ENCODE results near the gene KRT7.

KRT7 gene

DNA sequence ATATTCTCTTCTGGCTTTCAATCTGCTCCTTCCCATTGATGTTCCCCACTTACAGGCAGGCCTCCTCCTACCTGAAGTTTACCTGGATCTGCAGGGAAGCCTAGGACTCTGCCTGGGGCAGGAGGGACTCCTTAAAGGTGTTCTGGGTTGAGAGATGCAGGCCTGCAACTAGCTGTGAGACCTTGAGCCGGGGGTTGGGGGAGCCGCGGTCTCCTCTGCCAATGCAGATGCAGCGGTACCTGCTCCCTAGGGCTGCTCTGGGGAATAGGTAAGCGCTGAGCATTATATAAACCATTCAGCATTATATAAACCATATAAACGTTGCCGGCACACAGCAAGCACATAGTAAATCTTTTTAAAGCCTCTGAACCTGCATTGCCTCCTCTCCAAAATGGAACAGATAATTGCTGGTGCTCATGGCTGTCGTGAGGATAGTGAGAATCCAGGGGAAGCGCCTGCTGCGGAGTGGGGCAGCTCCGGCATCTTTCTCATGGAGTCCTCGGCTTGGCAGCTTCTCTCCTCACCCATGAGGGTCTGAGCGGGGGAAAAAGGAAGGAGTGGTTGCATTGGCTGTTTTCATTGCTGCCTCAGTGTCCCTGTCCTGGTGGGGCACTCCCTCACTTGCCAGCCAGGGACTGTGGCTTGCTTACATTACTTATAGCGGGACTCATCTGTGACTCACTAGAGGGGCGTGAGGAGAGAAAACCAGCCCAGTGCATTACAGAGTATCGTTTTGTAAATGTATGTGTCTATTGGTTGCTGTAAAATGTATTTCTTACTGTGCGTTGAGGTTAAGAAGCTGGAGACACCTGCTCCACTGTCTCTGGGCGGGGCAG is 28.7 kb upstream of the KRT7 start:
- TF ChIP-seq CTCF (IDR thresholded peaks at IDR 0.05; ENCODE audit: control insufficient read depth, extremely low read depth, insufficient read depth): no peak
- H3K4me3 ChIP-seq (ENCODE audit: low read depth, low read length): no peak overlapping the region
- DNase-seq (ENCODE audit: low read depth): no peak

- no peak for TF ChIP-seq CTCF (IDR thresholded peaks at IDR 0.05; ENCODE audit: control insufficient read depth, extremely low read depth, insufficient read depth)
- no peak overlapping the region for H3K4me3 ChIP-seq (ENCODE audit: low read depth, low read length)
- no peak for DNase-seq (ENCODE audit: low read depth)
These were observed 28.0 kb upstream of the KRT7 start for GRCh38 chr12:52204931-52205505.

- DNase-seq (ENCODE audit: low read depth): no peak
- no peak overlapping the region for H3K4me3 ChIP-seq (ENCODE audit: low read depth, low read length)
- TF ChIP-seq CTCF (IDR thresholded peaks at IDR 0.05; ENCODE audit: control insufficient read depth, extremely low read depth, insufficient read depth): no peak
These were observed 27.3 kb upstream of the KRT7 start for GRCh38 chr12:52205612-52206303.

DNA sequence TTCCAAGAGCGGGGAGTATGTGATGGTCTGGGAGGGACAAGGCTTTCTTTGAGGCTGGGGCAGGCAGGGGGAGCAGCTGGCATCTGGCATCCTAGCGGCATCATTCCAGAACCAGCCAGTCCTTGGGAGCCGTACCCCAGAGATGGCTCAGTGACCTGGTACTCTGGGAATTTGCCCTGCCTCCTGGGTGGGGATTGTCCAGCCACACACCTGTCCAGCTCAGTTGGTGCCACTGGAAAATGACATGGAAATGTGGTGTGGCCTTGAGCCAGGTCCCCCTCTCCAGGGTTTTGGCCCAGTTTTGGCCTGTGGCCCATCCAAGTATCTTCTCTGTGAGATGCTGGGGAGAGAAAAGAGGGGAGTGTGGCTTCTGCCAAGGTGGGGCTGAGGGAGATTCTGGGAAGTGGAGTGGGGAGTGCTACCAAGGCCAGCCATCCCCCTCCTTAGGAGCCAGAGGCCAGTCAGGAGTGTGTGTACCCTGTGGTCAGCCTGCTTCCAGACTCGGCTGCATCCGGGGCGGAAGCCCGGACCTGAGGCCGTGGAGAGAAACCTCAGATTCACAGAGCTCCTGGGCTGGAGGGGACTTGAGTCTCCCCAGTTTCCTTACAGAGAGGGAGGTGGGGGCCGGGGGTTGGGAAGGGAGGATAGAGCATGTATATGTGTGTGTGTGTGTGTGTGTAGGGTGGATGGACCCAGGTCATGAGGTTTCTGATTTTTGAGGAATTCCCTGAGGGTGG is 26.6 kb upstream of the KRT7 start:
- DNase-seq (ENCODE audit: low read depth): no peak
- H3K4me3 ChIP-seq (ENCODE audit: low read depth, low read length): no peak overlapping the region
- no peak for TF ChIP-seq CTCF (IDR thresholded peaks at IDR 0.05; ENCODE audit: control insufficient read depth, extremely low read depth, insufficient read depth)

DNA sequence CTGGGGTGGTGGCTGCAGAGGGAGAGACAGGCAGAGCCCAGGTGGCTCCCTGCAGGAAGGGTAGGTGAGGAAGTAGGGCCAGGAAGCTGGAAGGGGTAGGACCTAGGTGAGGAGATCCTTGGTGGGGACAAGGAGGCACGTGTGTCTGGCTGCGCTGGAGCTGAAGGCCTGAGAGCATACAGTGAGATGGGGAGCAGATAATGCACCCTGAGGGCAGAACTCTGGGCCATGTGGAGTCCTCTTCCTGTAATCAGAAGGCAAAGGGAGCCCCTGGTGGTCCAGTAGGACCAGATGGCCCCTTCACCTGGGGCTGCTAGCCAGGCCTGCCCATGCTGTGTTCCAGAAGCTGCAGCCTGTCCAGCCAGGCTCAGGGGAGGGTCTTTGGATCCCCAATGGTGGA is 25.9 kb upstream of the KRT7 start:
- no peak for TF ChIP-seq CTCF (IDR thresholded peaks at IDR 0.05; ENCODE audit: control insufficient read depth, extremely low read depth, insufficient read depth)
- no peak overlapping the region for H3K4me3 ChIP-seq (ENCODE audit: low read depth, low read length)
- no peak for DNase-seq (ENCODE audit: low read depth)

- TF ChIP-seq CTCF (IDR thresholded peaks at IDR 0.05; ENCODE audit: control insufficient read depth, extremely low read depth, insufficient read depth): no peak
- no peak for DNase-seq (ENCODE audit: low read depth)
- H3K4me3 ChIP-seq (ENCODE audit: low read depth, low read length): no peak overlapping the region
These were observed 25.1 kb upstream of the KRT7 start for GRCh38 chr12:52207895-52208294.

Measured in LNCaP clone FGC (cell line).